ENCODE results near the gene DLGAP1. TPM values are rescaled to one million over a fixed set of nuclear protein-coding genes. Genes with fewer than 3 reads are reported as not detected.

The DLGAP1 gene
- total and polyA plus RNA-seq, 2 donors (not counting 1 experiment from before 2014, with no cell fraction given) = 0.07 to 0.61 TPM

GRCh38 chr18:3861495-3861894 lies 593.6 kb downstream of the DLGAP1 start:
- H3K9ac ChIP-seq (ENCODE audit: low read length) = no peak overlapping the region
- no peaks in the 10 kb centered on the region for H3K36me3 ChIP-seq (replicated peaks in 1 of 2; ENCODE audit: control extremely low read depth in 1 of 2, control insufficient read depth in 1 of 2, extremely low read depth in 1 of 2, insufficient read depth in 2 of 2, low read length in 1 of 2)
- H3K4me2 ChIP-seq (replicated peaks; ENCODE audit: low read depth, low read length, poor library complexity, severe bottlenecking) = no peak overlapping the region
- no peaks in the 10 kb centered on the region for H3K4me1 ChIP-seq (ENCODE audit: control insufficient read depth in 2 of 2, insufficient read depth in 2 of 2, low read length in 2 of 2)
- H3K9me3 Mint-ChIP-seq (ENCODE audit: insufficient read depth) = no peaks in the 10 kb centered on the region
- H3K27ac Mint-ChIP-seq = no peak overlapping the region
- intact Hi-C loops (cut with micrococcal nuclease) = no loop called here
- no peaks in the 10 kb centered on the region for H3K9me3 ChIP-seq (ENCODE audit: control extremely low read depth in 1 of 3, control insufficient read depth in 2 of 3, insufficient read depth in 1 of 3, low read length in 2 of 3)
- no peaks in the 10 kb centered on the region for H3K4me1 Mint-ChIP-seq
- H2AFZ ChIP-seq (ENCODE audit: insufficient read depth, low read depth, low read length, poor library complexity, severe bottlenecking) = no peak overlapping the region
- H3K4me3 Mint-ChIP-seq = no peak overlapping the region
- WGBS (ENCODE audit: insufficient coverage) = no CpG with 5 or more reads among the region's 1 CpG
- no peak for DNase-seq
- H3K4me3 ChIP-seq (ENCODE audit: control extremely low read depth in 1 of 5, extremely low read depth in 1 of 5, insufficient read depth in 1 of 5, low read depth in 2 of 5, low read length in 4 of 5) = no peak overlapping the region
- no peak for ATAC-seq (ENCODE audit: low read depth)
- TF ChIP-seq EZH2 (IDR thresholded peaks at IDR 0.05; ENCODE audit: borderline replicate concordance, insufficient read depth, low read depth, low read length, poor library complexity, severe bottlenecking) (no peak), CTCF (IDR thresholded peaks at IDR 0.05) (no peak)
- ChIA-PET CTCF (no interaction called here), POLR2A (no interaction called here)
- no peaks in the 10 kb centered on the region for H3K27me3 ChIP-seq (replicated peaks in 1 of 4; ENCODE audit: control extremely low read depth in 1 of 4, control insufficient read depth in 3 of 4, insufficient read depth in 4 of 4, low read length in 3 of 4)
- no peaks in the 10 kb centered on the region for H3K79me2 ChIP-seq (ENCODE audit: control insufficient read depth, insufficient read depth, low read length)
- H3K27ac ChIP-seq (ENCODE audit: low read length in 2 of 2) = no peak overlapping the region
- H3K27me3 Mint-ChIP-seq = peaks cover 8% of the 10 kb centered on the region
- H4K20me1 ChIP-seq (ENCODE audit: control insufficient read depth, insufficient read depth, low read length, poor library complexity, severe bottlenecking) = no peaks in the 10 kb centered on the region

- WGBS (ENCODE audit: insufficient coverage) = 67% methylated on average over 1 of the region's 1 CpG
- DNase-seq (no peak), ATAC-seq (ENCODE audit: low read depth) (no peak)
- H3K79me2 ChIP-seq (ENCODE audit: control insufficient read depth, insufficient read depth, low read length) = no peaks in the 10 kb centered on the region
- H3K27me3 Mint-ChIP-seq = peaks cover 4% of the 10 kb centered on the region
- no peak overlapping the region for H3K4me3 Mint-ChIP-seq
- TF ChIP-seq CTCF (IDR thresholded peaks at IDR 0.05) = no peak
- no peak for TF ChIP-seq EZH2 (IDR thresholded peaks at IDR 0.05; ENCODE audit: borderline replicate concordance, insufficient read depth, low read depth, low read length, poor library complexity, severe bottlenecking)
- H3K9me3 ChIP-seq (ENCODE audit: control extremely low read depth in 1 of 3, control insufficient read depth in 2 of 3, insufficient read depth in 1 of 3, low read length in 2 of 3) = no peaks in the 10 kb centered on the region
- H3K4me3 ChIP-seq (ENCODE audit: control extremely low read depth in 1 of 5, extremely low read depth in 1 of 5, insufficient read depth in 1 of 5, low read depth in 2 of 5, low read length in 4 of 5) = no peak overlapping the region
- no peaks in the 10 kb centered on the region for H3K36me3 ChIP-seq (replicated peaks in 1 of 2; ENCODE audit: control extremely low read depth in 1 of 2, control insufficient read depth in 1 of 2, extremely low read depth in 1 of 2, insufficient read depth in 2 of 2, low read length in 1 of 2)
- no peak overlapping the region for H2AFZ ChIP-seq (ENCODE audit: insufficient read depth, low read depth, low read length, poor library complexity, severe bottlenecking)
- ChIA-PET CTCF (interaction anchor here (0.6 kb wide), 1 partner anchor 575 kb away, joined by 3 read pairs; no protein-coding TSS in a partner anchor), POLR2A (no interaction called here)
- H3K27me3 ChIP-seq (replicated peaks in 1 of 4; ENCODE audit: control extremely low read depth in 1 of 4, control insufficient read depth in 3 of 4, insufficient read depth in 4 of 4, low read length in 3 of 4) = no peaks in the 10 kb centered on the region
- H3K4me1 ChIP-seq (ENCODE audit: control insufficient read depth in 2 of 2, insufficient read depth in 2 of 2, low read length in 2 of 2) = no peaks in the 10 kb centered on the region
- no peak overlapping the region for H3K4me2 ChIP-seq (replicated peaks; ENCODE audit: low read depth, low read length, poor library complexity, severe bottlenecking)
- intact Hi-C loops (cut with micrococcal nuclease) = no loop called here
- no peak overlapping the region for H3K27ac Mint-ChIP-seq
- no peaks in the 10 kb centered on the region for H4K20me1 ChIP-seq (ENCODE audit: control insufficient read depth, insufficient read depth, low read length, poor library complexity, severe bottlenecking)
- H3K9ac ChIP-seq (ENCODE audit: low read length) = no peak overlapping the region
- H3K27ac ChIP-seq (ENCODE audit: low read length in 2 of 2) = no peak overlapping the region
- no peaks in the 10 kb centered on the region for H3K4me1 Mint-ChIP-seq
- H3K9me3 Mint-ChIP-seq (ENCODE audit: insufficient read depth) = no peaks in the 10 kb centered on the region
Measured at GRCh38 chr18:3857544-3857943, 597.6 kb downstream of the DLGAP1 start.
